Kasumi-1 (cell line): Measurements from ENCODE around the gene FAM219A.

Experiments used
- DNase-seq, 2 experiments: peaks; one replicate each; lab custom pipeline; 2025; lab: John Stamatoyannopoulos, UW

FAM219A gene

DNA sequence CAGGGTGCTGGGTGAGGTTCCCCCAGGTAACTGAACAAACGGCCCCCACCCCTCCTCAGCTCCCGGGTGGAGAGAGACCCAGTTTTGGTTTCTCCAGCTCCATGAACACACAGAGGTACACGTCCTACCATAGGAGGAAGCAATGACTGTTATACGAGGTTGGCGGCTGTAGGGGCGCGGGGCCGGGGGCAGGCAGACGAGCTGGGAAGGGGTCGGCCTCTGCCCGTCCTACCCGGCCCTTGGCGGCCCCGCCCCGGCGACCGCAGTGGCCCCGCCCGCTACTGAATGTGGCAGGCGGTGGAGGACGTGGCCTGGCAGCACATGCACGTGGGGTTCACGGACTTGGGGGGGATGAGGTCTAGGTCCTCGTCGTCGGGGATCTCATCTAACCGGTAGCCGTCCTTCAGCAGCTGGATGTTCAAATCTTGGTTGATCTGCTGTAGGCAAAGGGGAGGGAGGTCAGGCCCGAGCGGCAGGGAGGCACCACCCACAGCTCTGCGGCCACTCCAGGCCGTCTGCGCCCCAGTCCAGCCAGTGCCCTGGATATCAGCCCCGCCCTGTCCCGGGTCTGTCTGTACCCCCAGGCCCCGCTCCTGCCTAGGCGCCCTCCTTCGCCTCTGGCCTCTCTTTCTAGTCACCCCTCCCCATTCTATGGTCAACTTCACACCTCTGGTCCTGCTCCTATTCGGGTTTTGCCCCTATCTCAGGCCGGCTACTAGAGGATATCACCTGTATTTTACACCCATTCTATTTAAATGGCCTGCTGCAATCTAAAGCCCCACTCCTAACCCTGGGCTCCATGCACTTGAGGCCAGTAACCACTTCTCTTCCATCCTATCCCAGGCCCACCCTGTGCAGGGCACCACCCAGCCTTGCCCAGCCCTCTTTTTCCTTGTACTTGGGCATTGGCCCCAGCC lies 57.4 kb downstream of the FAM219A start:
- DNase-seq = no peak

DNA sequence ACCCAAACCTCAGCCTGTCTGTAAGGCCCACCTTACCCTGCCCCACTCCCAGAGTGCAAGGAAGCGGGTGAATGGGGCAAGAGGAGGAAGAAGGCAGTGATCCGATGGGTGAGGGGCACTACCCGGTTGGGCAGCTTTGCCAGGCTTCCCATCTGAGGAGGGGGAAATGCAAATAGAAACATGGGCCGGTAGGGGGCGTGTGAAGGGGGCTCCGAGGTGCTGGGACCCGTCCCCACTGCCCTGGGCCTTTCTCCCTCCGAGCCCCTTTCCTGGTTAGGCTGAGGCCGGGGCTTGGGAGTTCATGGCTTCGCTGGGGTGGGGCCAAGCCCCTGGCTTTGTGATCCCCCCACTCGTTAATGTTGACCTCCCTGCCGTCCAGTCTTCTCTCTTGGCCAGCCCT lies 58.1 kb downstream of the FAM219A start:
- DNase-seq = no peak

DNA sequence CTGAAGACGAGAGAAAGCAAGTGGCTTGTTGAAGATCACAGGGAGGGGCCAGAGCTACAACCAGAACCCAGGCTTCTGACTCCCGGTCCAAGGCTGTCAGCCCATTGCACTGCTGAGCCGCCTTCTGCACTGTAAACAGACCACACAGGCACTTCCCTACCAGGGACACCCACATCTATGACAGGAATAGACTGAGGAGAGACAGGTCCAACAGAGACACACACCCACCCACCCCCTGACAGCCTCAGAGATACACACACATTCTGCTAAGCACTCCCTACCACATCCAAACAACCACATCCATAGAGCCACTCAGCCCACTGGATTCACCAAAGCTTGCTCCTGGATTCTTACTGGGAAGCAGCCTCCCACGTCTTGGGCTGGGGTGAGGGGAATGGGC lies 58.6 kb downstream of the FAM219A start:
- DNase-seq = no peak

DNA sequence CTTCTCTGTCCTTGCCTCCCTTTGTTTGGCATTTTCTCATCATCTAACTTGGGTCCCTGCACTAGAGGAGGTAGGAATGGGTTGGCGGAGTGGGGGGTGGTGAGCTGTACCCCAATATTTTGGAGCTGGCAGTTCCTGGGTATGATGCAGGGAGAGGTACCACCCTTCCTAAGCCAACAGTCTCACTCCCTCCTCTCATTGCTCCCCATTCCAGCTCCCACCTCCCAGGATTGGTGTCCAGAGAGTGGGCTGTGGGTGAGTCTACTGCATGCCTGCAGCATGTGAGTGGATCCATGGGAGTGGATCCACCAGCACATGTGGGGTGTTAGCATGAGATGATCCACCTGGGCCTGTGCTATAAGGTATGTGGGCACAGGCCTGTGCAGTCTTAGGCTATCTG lies 59.5 kb downstream of the FAM219A start:
- DNase-seq = no peak

DNA sequence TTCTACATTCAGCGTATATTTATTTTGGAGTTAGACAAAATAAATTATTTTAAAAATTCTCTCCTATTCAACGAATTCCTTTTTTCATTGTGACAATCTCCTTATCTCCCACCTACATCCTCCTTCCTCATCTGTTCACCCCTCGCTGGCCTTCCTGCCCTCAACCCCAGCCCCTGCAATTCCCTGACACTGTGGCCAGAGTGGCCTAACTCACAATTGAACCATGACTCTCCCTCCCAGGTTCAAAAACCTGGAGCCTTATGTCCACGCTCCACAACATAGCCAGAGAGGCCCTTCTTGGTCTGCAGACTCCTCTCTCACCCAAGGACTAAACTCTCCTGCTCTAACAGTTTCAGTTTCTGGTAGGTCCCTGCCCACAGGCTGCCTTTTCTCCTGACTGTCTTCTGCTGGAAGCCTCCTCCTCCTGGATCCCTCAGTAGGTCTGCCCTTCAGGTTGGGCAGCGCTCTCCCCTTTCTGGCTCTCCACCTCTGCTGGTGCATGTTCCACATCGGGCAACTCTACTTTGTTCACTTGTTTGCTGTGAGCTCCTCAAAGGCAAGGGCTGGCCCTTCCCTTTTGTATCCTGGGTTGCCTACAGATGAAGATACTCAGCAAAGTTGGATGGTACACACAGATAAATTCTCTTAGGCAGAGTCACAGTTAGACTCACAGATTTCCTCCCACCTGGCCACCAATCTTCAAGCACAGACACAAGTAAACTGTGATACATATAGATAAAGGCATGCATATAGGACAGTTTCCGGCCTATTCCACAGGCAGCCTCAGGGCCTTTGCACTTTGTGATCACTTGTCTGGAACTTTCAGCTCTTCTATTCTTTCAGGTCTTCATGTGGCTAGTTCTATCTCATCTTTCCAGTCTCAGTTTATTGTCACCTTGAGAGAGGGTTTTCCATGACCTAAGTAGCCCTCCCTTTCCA lies 61.8 kb downstream of the FAM219A start:
- DNase-seq = no peak

DNA sequence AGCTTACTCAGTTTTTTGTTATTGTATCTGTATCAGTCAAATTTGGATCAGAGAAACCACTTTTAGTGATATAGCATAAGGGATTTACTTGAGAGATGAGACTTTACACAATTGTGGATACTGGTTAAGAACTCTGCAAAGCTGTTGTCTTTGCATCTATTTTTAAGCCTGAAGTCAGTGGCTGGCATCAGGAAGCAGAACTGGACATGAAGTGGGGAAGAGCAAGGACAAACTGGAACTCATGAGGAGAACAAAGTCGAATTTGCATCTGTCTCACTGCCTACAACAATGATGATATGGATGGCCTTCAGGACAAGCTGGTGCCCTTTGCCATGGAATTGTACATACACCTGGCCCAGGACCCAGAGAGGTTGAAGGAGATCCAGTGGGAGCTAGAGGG lies 65.9 kb downstream of the FAM219A start:
- no peak for DNase-seq

DNA sequence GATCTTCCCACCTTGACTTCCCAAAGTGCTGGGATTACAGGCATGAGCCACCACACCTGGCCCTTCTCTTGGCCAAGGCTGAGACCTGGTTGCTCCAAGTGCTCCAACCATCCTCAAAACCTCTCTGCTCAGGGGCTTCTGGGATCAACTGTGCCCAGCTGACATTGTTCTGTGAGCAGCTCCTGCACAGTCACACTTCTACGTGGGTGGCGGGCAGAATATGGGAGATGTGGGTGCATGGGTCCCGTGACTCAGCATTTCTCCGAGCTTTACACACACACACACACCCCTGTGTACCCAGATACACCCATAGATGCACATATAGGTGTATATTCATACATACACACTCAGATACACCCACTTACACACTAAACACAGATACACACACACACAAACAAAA lies 71.1 kb downstream of the FAM219A start:
- DNase-seq = no peak

DNA sequence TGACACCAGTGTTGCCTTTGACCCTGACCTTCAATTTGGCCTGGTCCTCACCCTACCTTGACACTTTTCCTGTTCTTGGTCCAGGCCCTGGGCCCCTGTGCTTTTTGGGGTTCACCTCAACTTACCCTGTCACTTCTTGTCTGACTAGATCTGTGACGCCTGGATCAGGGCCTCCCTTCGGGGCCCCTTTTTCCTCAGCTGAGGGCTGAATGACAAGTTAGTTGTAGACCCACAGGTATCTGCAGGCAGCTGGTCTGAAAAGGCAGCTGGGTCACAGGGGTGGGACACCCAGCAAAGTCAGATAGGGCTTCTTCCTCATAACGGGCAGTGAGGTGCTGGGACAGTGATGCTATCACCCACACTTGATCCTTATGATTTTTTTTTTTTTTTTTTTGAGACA lies 71.7 kb downstream of the FAM219A start:
- DNase-seq = no peak

DNA sequence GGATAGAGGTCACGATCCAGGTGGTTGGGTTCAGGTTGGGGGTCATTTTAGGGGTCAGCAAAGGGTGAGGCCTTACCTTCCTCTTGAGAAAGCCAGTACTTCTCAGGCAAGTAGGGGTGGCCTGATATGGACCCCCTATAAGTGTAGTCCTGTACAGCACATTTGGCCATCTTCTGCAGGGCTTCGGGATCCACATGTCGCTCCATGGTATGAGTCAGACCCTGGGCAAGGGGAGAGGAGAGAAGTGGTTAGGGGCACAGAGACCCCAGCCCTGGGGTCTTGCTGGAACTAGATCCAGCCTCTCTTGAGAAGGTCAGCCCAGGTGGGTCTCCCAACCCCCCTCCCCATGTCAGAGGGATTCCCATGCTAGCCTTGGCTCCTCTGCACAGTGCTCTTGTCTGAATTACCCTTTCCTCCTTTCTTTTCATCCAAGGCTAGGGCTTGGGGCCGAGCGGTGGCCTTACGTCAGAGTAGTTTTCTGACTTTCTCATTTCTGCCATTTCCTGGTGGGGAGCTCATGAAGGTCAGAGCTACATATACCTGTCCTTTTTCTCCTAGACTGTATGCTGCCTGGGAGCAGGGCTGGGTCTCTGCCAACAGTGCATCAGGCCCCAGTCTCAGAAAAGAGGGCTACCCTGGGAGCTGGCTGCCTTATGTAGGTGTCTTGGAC lies 72.7 kb downstream of the FAM219A start:
- no peak for DNase-seq

DNA sequence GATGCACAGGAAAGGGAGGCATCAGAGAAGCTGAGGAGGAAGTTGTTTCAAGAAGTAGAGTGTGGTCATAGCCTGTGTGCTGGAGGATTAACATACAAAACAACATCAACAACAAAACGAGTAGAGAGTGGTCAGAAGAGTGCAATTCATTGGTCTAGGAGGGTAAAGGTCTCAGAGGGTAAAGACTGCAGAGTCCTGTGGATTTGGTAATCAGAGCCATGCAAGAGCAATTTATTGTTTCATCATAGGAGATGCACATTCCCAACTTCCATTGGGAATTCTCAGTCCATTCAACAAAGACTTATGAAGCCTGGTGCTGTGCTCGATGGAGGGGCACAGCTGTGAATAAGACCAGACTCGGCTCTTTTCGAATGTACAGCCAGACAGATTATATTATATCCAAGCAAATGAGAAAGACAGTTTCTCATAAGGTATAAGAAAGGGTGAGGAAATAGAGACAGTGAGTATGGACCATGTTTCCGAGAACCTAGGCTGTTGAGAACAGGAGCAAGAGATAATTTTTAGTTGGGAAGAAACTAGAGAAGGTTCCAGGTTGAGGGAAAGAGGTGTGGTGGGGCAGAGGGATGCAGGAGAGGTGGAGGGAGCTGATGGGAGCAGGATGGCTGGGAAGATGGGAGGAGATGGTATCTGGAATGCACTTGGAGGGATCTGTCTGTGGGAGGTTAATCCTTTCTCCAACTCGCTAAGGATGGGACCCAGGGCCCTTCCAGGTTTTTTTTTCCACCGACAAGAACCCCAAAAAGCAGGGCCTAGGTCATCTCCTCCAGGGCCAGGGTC lies 73.8 kb downstream of the FAM219A start:
- no peak for DNase-seq

DNA sequence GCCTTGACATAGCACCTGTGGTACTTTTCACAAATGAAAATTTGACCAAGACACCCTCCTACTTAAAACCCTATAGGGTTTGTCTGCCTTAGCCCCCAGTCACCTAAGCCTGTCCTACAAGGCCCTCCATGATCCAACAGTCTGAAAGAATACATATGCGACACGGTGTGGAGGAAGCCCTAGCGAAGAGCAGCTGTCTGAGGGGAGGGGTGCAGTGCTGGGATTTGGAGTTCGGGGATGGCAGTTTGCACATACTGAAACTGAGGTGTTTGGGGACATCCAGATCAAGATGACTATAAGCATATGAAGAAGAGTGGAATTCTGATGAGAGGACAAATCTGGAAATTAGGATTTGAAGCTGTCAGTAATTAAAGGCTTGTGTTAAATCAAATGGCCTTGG lies 74.5 kb downstream of the FAM219A start:
- DNase-seq = no peak

DNA sequence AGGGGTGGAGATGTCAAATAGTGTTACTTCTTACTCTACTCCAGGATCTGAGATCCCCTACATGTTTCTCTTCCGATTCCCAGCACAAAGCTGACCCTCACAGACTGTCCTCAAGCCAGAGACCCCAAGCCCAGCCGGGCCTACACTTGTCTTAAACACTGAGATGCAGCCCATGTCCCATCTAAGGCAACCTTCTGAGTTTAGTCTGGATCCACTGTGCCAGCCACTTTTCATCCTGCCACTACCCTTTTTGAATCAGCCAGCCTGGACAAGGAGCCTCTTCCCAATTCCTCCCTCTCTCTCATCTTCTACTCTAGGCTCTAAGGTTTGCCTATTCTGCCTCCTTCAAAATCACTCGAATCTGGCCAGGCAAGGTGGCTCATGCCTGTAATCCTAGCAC lies 75.5 kb downstream of the FAM219A start:
- DNase-seq = no peak

DNA sequence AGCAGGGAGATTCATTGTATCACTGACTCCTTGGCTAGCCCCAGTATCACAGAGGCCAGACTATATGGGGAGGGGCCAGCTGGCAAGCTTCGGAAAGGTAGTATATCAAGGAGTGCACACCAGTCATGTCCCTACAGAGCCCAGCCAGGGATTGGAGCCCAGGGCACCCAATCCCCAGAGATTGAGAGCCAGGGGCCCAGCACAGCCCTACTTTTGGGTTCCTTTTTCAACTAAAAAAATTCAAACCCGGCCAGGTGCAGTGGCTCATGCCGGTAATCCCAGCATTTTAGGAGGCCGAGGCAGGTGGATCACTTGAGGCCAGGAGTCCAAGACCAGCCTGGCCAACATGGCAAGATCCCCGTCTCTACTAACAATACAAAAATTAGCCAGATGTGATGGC lies 76.3 kb downstream of the FAM219A start:
- no peak for DNase-seq

DNA sequence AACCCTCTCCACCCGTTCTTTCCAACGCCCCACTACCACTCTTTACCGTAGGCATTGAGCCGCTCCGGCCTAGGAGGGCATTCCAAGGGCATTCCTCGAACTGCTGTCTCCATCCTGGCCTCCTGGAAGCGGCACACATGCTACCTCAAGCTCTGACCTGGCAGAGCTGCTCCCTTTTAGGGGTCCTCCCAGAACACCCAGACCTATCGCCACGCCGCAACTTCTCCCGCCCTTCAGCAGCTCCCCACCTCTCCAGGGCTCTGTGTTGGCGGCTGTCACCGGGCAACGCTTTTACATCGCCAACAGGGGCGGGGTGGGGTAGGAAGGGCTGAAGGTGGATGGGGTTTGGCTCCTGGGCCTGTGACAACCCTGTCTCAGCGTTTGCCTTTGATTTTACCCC lies 77.0 kb downstream of the FAM219A start:
- no peak for DNase-seq

DNA sequence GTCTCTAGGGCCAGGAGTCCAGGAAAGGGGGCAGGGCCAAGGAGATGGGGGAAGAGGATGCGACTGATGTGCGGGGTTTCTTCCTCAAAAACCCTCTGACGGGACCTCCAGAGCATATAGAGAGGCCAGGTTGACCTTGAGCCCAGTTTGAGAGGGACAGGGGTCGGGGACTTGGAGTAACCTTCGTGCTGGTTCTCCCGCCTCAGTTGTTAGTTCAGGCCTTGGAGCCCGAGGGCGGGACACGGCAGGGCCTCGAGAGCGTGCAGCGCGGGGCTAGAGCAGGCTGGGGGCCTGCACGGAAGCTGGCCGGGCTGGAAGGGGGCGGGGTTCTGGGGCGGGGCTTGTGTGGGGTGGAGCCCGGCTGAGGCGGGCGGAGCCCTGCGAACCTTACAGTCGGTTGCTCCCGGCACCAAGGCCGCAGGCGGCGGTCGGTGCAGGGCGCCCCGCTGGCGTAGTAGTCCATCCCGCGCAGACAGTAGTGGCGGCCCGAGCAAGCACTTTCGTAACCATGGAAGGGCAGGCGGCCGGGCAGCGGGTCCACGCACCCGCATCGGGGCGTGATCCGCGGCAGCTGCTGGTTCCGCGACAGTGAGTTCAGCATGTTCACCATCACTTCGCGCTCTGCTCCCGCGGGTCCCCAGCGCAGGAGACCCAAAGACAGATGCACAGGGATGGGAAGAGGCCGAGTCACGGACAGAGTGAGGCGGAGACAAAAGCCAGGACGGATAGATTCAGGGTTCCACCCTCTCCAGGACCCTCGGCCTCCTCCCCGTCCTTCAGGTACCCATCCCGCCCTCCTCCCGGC lies 77.7 kb downstream of the FAM219A start:
- peak; percentile 50 to 56 for DNase-seq

DNA sequence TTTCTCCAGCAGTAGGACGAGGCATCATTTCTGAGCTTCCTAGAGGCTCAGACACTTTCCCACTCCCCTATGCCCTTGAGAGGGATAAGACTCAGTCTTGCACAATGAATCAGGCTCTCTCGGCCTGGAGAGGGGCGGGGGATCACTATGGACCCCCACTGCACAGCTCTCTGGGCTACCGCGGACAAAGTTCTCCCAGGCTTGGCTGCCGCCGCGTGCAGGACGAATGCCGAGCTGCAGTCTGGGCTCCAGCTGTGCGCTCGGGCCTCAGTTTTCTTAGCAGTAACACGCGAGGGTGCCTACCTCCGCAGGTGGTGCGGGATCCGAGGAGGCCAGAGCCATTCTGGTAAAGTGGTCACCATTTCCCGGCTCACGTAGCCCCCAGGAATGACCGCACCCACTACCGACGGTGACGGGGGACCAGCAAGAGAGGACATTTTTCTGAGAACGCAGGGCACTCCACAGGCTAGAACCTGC lies 78.3 kb downstream of the FAM219A start:
- no peak for DNase-seq

DNA sequence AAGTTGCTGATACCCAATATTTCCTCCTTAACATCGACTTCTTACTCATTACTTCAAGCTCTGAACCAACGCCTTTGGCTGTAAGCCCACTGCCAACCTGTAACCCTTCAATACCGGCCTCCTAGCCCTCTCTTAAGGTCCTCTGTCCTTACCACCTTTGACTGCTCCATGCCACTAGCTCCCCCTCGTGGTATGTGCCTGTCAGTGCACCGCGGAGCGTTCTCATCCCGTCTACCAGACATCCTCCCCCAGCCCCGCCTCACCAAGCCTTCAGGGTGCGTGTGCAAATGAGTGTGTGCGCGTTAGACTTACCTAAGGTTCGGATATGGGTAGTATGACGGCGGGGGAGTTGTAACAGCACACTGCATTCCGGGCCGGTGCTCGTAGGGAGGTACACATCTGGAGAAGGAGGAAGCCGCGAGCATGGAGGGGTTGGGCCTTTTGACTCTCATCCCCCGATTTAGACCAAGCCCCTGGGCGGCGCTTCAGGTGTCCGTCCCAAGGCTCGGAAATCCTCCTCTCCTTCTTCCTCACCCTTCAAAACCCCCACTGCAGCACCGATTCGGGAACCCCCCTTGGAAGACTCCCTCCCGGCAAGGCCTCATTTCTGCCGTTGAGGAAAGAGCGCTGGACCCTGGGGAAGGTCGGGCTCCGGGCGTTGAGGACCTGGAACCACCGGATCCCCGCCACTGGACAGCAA lies 78.9 kb downstream of the FAM219A start:
- peak; percentile 84 to 92 for DNase-seq

DNA sequence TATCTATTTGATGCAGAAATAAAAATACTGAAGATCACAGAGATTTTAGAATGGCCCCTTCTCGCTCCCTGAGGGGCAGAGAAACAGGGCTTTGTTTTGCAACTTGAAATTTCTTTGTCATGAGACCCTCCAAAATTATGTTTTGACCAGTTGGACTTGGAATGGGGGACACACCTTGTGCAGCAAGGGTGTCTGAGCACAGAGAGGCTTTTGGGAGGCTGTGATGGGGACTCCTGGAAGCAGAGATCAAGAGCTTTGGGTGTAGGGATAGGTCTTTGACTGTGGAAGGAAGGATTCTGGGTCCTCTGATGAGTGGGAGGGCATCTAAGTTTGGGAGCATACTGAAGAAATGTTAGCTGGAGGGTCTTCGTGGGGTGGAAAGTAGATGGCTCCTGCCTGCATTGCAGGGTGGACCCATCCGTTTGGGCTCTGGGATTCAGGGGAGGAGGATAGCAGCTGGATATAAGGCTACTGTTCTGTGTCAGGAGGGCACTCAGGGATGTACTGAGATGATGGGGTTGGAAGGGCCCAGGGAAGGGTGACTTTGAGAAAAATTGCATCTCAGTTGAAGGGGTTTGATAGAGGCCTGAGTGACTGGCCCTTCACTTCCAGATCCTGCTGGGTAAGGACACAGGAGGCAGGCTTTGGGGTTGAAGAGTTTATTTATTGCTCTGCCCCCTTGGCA lies 79.9 kb downstream of the FAM219A start:
- no peak for DNase-seq

DNA sequence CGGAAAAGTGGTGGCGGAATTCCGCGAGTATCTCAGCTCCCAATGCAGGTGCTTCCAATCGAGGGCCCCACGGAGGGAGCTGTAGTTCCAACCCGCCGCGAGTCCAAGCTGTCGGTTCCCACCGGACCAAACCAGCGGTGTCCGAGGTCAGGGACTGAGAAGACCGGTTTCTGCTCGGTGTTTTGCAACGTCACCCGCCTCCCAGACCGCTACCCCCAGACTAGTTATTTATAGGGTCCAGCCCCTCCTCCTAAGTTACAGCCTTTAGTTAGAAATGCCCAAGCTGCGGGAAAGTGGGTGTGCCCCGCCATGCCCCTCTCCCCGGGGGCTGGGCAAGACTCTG lies 81.0 kb downstream of the FAM219A start:
- DNase-seq = no peak
